CD4-positive, alpha-beta T cell (primary cell): ENCODE data around the gene HSPG2. TPM values are rescaled to one million over a fixed set of nuclear protein-coding genes. Genes with fewer than 3 reads are reported as not detected.

Source experiments
- ATAC-seq: fragments of 200-7000 bp; cut with Tn5 transposase; one replicate; pipeline ENCODE4 v1.10.0; 2022; ENCODE audit warnings: mild to moderate bottlenecking; ENCODE audit not compliant: poor library complexity
- CTCF ChIA-PET: fragments of 350-600 bp; sonication (Branson Sonifier 250); formaldehyde crosslinking; loops from one replicate; lab custom pipeline; 2021; ENCODE audit warnings: antibody characterized with exemption, inconsistent platforms; lab: Charles Lee
- POLR2A ChIA-PET: fragments of 350-600 bp; sonication (Branson Sonifier 250); formaldehyde crosslinking; loops from one replicate; lab custom pipeline; 2021; ENCODE audit warnings: antibody characterized with exemption, inconsistent platforms; lab: Charles Lee
- DNase-seq, 14 experiments: peaks; one replicate each; pipeline ENCODE4 v3.0.0-alpha.2; 2013 to 2020; ENCODE audit warnings: mixed read lengths in 2 of 14
- H3K27ac ChIP-seq, 2 donors: one replicate each; pipeline versions ENCODE4 v1.5.1 to v1.7.0; 2013; ENCODE audit warnings: low read length in 2 of 2, low read depth in 1 of 2, mild to moderate bottlenecking in 1 of 2
- H3K27me3 ChIP-seq, 2 experiments: 1 replicate in 1 of 2; 2 replicates in 1 of 2; pipeline versions ENCODE4 v1.6.1 to v1.7.0; 2013; ENCODE audit warnings: low read length in 2 of 2, control low read depth in 1 of 2, mild to moderate bottlenecking in 1 of 2, moderate library complexity in 1 of 2; ENCODE audit not compliant: insufficient read depth in 2 of 2, control insufficient read depth in 1 of 2
- H3K36me3 ChIP-seq: one replicate; pipeline ENCODE4 v1.6.1; 2013; ENCODE audit warnings: low read length, control low read depth; ENCODE audit not compliant: insufficient read depth
- H3K4me1 ChIP-seq: one replicate; pipeline ENCODE4 v1.6.1; 2013; ENCODE audit warnings: low read length, control low read depth; ENCODE audit not compliant: insufficient read depth
- H3K4me3 ChIP-seq: one replicate; pipeline ENCODE4 v1.5.1; 2013; ENCODE audit warnings: mild to moderate bottlenecking, low read length, moderate library complexity
- H3K9me3 ChIP-seq, 2 experiments: 1 replicate in 1 of 2; 2 replicates in 1 of 2; pipeline versions ENCODE4 v1.6.1 to v1.7.0; 2013; ENCODE audit warnings: low read length in 2 of 2, mild to moderate bottlenecking in 2 of 2, control low read depth in 1 of 2, moderate library complexity in 1 of 2; ENCODE audit not compliant: control insufficient read depth in 1 of 2, insufficient read depth in 1 of 2
- H3K27ac Mint-ChIP-seq: one replicate; pipeline ENCODE4 v1.8.0; 2020; ENCODE audit warnings: mixed read lengths
- H3K27me3 Mint-ChIP-seq: one replicate; pipeline ENCODE4 v1.8.0; 2021; ENCODE audit warnings: mixed read lengths
- H3K36me3 Mint-ChIP-seq: one replicate; pipeline ENCODE4 v1.8.0; 2021; ENCODE audit warnings: low read depth, mixed read lengths
- H3K4me1 Mint-ChIP-seq: one replicate; pipeline ENCODE4 v1.8.0; 2021; ENCODE audit warnings: low read depth, mixed read lengths
- H3K4me3 Mint-ChIP-seq: one replicate; pipeline ENCODE4 v1.8.0; 2020; ENCODE audit warnings: mild to moderate bottlenecking, mixed read lengths
- H3K9me3 Mint-ChIP-seq: one replicate; pipeline ENCODE4 v1.8.0; 2020; ENCODE audit warnings: mixed read lengths
- intact Hi-C, 2 experiments: fragments of 100-400 bp; cut with DNase I in 1 of 2; cut with micrococcal nuclease in 1 of 2; formaldehyde crosslinking; loops; one replicate each; pipeline versions ENCODE4 v1.15.1 to v1.9.0; 2023 to 2025; cut with DNase I, micrococcal nuclease
- total RNA-seq, 174 experiments: library from RNA in 2 of 174; stranded (reverse) in 2 of 174; gene quantifications; one replicate each; pipeline ENCODE4 v1.2.3 and lab custom pipeline; 2021 to 2026
- TF ChIP-seq, protein P1 (sequence below): fragments of 200-600 bp; IDR thresholded peaks from one replicate; pipeline ENCODE4 v1.8.0; 2022; ENCODE audit warnings: antibody characterized with exemption, mild to moderate bottlenecking

HSPG2 gene
- total RNA-seq, 2 experiments from 2014 or later, result 10.8 to 11.0 TPM

DNA sequence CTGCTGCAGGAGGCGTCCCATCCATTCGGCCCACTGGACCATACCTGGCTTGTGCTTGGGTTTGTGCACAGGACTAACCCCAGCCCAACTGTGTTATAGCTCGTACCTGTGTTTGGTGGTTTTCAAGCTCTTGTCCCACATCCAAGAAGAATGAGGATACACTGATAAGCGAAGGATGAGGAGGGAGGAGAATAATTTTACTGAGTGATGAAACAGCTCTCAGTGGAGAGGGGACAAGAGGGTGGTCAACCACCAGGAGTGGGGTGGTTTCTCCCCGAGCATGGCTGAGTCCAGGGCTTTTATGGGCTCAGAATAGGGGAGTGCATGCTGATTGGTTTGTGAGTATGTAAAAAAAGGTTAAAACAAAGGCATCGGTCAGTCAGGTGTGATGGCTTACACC, 142.0 kb downstream of the HSPG2 start:
- Mint-ChIP-seq H3K27ac (no peak overlapping the region), H3K4me1 (no peaks in the 10 kb centered on the region), H3K36me3 (no peaks in the 10 kb centered on the region), H3K9me3 (no peaks in the 10 kb centered on the region), H3K4me3 (no peak overlapping the region), H3K27me3 (no peaks in the 10 kb centered on the region)
- DNase-seq (no peak), ATAC-seq (no peak)
- intact Hi-C loops, result no loop called here
- TF ChIP-seq, protein P1, sequence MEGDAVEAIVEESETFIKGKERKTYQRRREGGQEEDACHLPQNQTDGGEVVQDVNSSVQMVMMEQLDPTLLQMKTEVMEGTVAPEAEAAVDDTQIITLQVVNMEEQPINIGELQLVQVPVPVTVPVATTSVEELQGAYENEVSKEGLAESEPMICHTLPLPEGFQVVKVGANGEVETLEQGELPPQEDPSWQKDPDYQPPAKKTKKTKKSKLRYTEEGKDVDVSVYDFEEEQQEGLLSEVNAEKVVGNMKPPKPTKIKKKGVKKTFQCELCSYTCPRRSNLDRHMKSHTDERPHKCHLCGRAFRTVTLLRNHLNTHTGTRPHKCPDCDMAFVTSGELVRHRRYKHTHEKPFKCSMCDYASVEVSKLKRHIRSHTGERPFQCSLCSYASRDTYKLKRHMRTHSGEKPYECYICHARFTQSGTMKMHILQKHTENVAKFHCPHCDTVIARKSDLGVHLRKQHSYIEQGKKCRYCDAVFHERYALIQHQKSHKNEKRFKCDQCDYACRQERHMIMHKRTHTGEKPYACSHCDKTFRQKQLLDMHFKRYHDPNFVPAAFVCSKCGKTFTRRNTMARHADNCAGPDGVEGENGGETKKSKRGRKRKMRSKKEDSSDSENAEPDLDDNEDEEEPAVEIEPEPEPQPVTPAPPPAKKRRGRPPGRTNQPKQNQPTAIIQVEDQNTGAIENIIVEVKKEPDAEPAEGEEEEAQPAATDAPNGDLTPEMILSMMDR, result no peak
- CTCF ChIA-PET, result no interaction called here
- Histone ChIP-seq H3K27me3 (no peaks in the 10 kb centered on the region), H3K4me1 (no peaks in the 10 kb centered on the region), H3K9me3 (peaks cover 0 to 6% of the 10 kb centered on the region in 2 experiments), H3K4me3 (no peak overlapping the region), H3K36me3 (no peaks in the 10 kb centered on the region), H3K27ac (no peak overlapping the region)
- POLR2A ChIA-PET, result no interaction called here

DNA sequence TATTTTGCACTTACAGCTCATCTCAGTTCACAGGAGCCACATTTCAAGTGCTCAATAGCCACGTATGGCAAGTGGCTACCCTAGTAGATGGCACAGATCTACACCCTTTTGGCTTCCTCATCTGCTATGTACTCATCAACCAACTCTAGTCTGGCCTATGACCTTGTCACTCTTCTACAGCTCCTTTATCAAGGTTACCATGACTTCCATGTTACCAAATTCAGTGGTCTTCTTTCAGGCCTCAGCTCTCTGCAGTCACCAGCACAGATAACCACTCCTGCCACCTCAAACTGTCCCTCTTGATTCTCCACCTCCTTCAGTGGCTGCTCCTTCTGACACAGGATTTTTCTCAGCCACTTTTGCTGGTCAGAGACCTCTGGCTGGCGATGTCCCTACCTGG, 142.5 kb downstream of the HSPG2 start:
- intact Hi-C loops, result no loop called here
- Histone ChIP-seq H3K9me3 (peaks cover 0 to 6% of the 10 kb centered on the region in 2 experiments), H3K36me3 (no peaks in the 10 kb centered on the region), H3K4me1 (no peaks in the 10 kb centered on the region), H3K4me3 (no peak overlapping the region), H3K27ac (no peak overlapping the region), H3K27me3 (no peaks in the 10 kb centered on the region)
- CTCF ChIA-PET, result no interaction called here
- Mint-ChIP-seq H3K4me1 (no peaks in the 10 kb centered on the region), H3K36me3 (no peaks in the 10 kb centered on the region), H3K4me3 (no peak overlapping the region), H3K27ac (no peak overlapping the region), H3K9me3 (no peaks in the 10 kb centered on the region), H3K27me3 (no peaks in the 10 kb centered on the region)
- POLR2A ChIA-PET, result no interaction called here
- DNase-seq (no peak), ATAC-seq (no peak)
- TF ChIP-seq, protein P1, result no peak

DNA sequence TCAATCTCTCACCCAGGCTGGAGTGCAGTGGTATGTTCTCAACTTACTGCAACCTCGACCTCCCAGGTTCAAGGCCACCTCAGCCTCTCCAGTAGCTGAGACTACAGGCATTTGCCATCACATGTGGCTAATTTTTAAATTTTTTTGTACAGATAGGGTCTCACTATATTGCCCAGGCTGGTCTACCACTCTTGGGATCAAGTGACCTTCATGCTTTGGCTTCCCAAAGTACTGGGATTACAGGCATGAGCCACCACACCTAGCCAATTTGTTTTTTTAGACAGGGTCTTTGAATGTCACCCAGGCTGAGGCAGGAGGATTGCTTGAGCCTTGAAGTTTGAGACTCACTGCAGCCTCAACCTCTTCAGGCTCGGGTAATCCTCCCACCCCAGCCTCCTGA, 144.0 kb downstream of the HSPG2 start:
- no peaks in the 10 kb centered on the region for H3K4me1 Mint-ChIP-seq
- CTCF ChIA-PET, result no interaction called here
- H3K27ac ChIP-seq, result no peak overlapping the region
- POLR2A ChIA-PET, result no interaction called here
- H3K4me3 Mint-ChIP-seq, result no peak overlapping the region
- H3K36me3 ChIP-seq, result no peaks in the 10 kb centered on the region
- no peak overlapping the region for H3K27ac Mint-ChIP-seq
- H3K27me3 ChIP-seq, result no peaks in the 10 kb centered on the region
- no peaks in the 10 kb centered on the region for H3K27me3 Mint-ChIP-seq
- no peak for ATAC-seq
- no peaks in the 10 kb centered on the region for H3K36me3 Mint-ChIP-seq
- H3K4me1 ChIP-seq, result no peaks in the 10 kb centered on the region
- no peak overlapping the region for H3K4me3 ChIP-seq
- intact Hi-C loops, result no loop called here
- TF ChIP-seq, protein P1, result no peak
- DNase-seq, result no peak
- H3K9me3 Mint-ChIP-seq, result no peaks in the 10 kb centered on the region
- peaks cover 0 to 6% of the 10 kb centered on the region in 2 experiments for H3K9me3 ChIP-seq
